HG03103 (cell line): ENCODE results near the gene CD3D.

Experiments
- ATAC-seq: cut with Tn5 transposase; IDR thresholded peaks from one replicate; pipeline ENCODE4 v1.9.1; 2021; ENCODE audit warnings: low read depth; ENCODE audit not compliant: unreplicated experiment

Gene CD3D

DNA sequence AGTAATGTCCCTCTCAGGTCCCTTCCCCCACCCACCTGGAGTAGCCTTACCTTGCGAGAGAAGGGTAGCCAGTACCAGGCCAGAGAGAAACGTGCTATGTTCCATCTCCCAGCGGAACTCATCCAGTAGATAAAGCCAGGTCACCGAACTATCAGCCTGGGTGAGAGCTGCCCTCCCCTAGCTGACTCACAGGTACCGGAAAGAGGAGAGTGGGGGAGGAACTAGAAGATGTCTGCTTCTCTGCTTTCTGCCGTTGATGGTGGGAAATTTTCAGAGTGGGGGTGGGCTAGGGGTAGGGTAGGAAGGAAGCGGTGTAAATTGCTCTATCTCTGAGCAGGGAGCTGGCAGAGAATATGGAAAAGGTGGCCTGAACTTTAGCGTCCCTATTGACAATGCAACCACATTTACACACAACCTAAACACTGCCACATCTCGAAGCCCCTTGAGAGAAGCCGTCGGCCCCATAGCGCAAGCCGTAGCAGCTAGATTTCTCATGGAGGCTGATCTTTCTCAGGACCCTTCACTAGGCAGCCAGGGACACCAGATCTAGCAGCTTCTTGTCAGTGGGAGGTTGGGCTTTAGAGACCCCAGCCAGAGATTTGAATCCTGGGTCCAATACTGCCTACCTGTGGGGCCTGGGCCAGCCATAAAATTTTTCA, at the start of gene CD3D:
Gene CD3D, minus strand, starts transcription at position 203 of the 659 bp plus-strand sequence. Its CDS starts 98 bp downstream, at position 105.
- no peak for ATAC-seq

DNA sequence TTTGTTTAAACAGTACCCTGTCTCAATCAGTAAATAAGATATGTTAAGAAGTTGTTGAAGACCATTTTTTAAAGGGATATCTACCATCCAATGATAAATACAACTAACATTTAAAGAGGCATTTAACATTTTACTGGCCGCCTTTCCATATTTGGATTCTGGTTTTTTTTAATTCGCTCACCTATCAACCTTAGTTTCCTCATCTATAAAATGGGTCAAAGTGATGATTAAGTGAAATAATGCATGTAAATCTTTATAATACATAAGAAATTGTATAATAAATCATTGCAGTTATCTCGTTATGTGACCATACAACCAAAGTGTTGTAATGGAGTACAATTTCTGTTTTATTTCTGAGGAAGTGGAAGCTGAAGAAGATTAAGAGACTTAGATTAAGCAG, 41.2 kb upstream of the CD3D start:
- ATAC-seq = no peak

DNA sequence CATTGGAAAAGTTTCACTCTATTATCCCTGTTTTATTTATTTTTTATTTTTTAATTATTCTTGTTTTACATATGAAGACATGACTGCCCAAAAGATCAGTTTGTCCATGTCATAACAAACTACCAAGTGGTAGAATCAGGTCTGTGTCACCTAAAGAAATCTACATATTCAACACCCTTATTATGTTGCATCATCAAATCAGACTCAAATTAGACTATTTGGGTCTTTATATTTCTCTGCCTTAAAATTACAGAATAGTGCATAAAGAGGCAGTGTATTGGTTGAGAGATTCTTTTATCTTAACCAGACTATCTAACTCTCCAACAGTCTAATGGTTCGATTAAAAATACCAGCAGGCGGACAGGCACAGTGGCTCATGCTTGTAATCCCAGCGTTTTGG, 40.4 kb upstream of the CD3D start:
- no peak for ATAC-seq

DNA sequence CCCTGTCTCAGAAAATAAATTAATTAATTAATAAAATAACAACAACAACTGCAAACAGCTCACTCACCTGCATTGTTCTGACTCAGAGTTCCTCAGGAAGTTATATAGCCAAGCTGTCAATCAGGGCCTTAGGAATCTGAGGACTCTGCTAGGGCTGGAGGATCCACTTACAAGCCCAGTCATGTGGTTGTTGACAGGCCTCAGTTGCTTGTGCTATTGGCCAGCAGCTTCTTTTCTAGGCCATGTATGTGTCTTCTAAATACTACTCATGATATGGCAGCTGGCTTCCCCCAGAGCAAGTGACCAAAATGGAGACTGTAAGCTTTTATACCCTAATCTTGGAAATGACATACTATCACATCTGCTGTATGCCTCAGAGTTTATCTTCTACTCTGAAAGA, 38.1 kb upstream of the CD3D start:
- no peak for ATAC-seq

DNA sequence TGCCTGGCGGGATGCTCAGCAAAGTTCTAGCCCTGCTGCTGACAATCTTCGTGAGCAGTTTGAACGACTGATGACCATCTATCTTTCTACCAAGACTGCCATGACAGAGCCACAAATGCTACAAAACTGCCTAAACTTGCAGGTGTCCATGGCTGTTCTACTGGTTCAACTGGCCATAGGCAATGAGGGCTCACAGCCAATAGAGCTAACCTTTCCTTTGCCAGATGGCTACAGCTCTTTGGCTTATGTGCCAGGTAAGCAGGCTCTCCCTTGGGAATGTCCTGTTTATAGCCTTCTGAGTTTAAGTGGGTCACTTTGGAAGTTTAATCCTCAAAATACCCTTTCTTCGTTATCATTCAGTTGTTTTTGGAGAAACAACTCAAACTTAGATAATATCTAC, 37.0 kb upstream of the CD3D start:
- ATAC-seq = no peak

DNA sequence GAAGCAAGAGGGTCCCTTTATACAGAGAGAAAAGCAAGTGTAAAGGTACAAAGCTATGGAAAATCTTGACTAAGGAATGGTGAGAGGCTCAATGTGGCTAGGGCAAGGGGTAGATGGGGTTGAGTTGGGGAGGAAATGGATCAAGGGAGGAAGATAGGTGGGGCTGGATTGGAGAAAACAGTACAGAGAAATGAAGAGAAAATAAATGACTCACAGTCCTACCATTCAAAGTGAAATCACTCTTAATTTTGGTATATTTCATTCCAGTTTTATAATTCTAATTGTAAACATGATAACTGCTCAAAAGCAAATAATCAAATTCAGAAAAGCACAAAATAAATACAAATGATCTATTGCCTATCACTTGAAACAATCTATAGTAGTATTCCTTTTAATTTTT, 33.5 kb upstream of the CD3D start:
- no peak for ATAC-seq

DNA sequence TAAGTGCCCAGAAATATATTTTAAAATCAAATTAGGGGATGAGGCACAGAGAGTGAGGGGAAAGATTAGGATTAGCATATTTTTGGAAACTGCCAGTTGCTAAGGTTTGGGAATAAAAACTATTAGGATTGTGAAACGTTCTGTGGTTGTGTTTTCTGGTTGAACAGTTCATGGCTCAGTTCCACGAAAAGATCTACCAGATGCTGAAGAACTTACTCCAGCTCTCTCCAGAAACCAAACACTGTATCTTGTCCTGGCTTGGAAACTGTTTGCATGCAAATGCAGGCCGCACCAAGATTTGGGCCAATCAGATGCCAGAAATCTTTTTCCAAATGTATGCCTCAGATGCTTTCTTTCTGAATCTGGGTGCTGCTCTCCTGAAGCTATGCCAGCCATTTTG, 32.2 kb upstream of the CD3D start:
- no peak for ATAC-seq

DNA sequence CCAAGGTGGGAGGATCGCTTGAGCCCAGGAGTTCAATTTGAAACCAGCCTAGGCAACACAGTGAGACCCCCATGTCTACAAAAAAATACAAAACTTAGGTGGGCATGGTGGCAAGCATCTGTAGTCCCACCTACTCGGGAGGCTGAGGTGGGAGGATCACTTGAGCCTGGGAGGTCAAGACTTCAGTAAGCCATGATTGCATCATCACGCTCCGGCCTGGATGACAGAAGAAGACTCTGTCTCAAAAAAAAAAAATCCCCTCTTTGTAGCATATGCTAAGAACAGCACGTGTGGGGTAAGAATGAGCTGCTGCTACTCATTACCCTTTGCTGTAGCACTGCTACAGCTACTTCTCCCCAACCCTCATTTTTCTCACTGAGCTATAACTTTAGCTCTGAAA, 31.4 kb upstream of the CD3D start:
- ATAC-seq = no peak

DNA sequence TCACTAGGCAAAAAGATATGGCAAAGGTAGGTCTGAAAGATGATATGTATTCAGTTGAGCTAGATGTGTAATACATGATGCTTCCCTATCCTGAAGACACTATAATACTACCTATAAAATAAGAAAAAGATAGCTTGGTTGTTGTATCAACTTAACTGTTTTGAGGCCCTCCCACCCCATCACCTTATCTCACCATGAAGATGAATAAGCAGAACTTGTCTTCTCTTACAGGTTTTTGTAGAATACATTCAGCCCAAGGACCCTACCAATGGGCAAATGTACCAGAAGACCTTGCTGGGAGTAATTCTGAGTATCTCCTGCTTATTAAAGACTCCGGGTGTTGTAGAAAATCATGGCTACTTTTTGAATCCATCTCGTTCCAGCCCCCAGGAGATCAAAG, 30.8 kb upstream of the CD3D start:
- ATAC-seq = no peak

DNA sequence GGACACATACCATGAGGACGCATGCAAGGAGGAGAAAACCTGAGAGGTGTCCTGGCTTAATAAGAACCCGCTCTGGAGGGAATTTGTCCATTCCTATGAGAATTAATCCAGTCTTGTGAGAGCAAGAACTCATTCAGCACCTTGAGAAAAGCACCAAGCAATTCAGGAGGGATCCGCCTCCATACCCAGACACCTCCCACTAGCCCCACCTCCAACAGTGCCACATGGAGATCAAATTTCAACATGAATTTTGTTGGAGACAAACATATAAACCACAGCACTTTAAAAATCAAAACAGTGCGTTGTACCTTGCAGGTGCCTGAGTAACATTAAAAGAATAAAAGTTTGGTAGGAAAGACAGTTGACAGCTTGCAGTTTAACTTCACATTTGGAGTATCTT, 28.3 kb upstream of the CD3D start:
- ATAC-seq = no peak

DNA sequence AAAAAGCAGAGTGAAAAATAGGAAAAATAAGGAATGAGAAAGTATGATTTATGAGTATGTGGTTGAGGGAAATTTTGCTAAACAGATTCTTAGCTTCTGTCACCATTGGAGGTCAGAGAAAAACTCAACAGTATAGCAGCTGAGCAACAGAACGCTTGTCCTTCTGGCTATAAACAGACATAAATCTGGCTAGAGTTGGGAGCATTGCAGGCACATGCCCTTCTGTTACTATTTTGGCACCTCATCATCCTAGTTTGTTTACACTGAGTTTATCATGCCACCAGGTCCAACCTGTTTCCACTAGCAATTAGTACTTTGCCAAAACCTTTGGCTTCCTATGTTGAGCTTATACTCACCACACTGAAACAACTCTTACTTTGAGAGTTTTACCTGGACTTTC, 23.8 kb upstream of the CD3D start:
- ATAC-seq = no peak

DNA sequence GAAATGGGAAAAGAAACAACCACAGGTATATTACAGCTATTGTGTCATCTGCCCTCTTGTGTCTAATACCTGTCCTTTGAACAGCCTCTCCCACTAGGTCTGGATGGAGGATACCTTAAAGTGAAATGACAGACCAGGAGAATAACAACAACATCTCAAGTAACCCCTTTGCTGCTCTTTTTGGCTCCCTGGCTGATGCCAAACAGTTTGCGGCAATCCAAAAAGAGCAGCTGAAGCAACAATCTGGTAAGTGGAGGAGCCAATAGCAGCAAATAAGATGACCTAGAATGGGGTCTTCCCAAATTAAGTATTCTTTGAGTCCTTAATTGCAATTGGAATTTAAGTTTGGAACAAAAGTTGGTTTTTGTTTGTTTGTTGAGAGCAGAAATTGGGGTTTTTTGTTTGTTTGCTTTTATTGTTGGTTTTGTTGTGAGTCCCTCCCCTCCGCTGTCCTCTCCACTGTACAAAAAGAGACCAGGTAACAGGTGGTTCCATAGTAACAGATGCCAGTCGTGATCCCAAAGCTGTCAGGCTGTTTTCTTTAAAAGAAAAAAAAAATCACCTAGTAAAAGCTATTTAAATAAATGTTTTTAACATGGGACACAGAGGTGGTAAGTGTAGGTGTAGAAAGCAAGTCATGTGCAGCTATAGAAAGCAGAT, 22.6 kb upstream of the CD3D start:
- ATAC-seq = no peak

DNA sequence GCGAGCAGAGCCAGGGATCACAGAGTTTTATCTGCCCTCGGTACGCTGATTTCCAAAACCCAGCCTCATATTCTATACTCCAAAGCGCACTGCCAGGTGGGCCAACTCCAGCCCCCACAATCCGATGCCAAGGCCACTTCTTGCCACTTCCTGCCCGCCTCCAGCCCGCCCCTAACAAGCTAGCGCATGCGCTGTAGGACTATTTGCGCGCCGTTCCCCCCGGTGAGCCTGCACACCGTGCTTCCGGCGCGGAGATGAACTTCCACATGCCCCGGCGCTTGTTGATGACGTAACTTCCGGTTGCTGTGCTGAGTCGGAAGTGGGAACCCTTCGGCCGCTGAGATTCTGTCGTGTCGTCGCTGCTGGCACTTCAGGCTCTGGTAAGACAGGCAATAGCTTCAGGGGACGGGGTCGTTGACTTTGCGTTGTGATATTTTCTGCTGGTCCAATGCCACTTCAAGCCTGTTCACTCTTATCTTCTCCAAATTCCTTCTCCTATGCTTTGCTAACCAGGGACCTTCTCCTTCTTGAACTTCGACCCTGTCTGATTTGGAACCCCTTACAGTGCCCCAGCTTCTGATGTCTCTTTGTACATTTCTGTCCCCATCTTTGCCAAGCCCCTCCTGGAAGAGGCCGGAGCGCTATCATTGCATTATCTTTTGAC, 16.9 kb upstream of the CD3D start, which contains the start of gene UBE4A:
Gene UBE4A, plus strand, starts transcription at position 306 of the 664 bp plus-strand sequence. CDS start 5,481 bp downstream, outside the sequence.
- peak; percentile 82 for ATAC-seq

DNA sequence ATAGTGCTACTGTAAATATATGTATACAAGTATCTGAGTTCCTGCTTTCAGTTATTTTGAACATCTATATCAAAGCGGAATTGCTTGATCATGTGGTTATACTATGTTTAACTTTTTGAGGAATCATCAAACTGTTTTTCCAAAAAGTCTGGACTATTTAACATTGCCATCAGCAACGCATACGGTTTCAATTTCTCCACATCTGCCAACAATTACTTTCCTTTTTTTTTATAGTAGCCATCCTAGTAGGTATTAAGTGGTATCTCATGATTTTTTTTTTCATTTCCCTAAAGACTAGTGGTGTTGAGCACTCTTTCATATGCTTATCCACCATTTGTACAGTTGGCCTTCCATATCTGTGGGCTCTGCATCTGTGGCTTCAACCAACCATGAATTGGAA, 15.6 kb upstream of the CD3D start:
- no peak for ATAC-seq

DNA sequence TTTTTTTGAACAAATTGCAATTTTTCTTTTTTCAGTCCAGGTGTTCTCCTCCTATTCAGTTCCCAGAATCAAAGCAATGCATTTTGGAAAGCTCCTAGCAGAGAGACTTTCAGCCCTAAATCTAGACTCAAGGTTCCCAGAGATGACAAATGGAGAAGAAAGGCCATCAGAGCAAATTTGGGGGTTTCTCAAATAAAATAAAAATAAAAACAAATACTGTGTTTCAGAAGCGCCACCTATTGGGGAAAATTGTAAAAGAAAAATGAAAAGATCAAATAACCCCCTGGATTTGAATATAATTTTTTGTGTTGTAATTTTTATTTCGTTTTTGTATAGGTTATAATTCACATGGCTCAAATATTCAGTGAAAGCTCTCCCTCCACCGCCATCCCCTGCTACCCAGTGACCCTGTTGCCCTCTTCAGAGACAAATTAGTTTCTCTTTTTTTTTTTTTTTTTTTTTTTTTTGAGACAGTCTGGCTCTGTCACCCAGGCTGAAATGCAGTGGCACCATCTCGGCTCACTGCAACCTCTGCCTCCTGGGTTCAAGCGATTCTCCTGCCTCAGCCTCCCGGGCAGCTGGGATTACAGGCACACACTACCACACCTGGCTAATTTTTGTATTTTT, 10.7 kb upstream of the CD3D start:
- ATAC-seq = no peak

DNA sequence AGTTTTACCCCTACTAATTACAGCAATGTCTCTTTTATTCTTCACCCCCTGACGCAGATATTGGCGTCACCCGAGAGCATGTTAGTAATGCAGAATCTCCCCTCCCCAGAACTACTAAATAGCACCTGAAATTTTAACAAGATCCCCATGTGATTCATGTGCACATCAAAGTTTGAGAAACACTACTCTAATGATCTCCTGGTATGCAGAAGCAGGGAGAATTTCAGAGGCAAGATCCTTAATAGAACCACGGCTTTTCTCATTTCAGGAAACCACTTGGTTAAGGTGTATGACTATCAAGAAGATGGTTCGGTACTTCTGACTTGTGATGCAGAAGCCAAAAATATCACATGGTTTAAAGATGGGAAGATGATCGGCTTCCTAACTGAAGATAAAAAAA, 7.0 kb upstream of the CD3D start:
- ATAC-seq = no peak

DNA sequence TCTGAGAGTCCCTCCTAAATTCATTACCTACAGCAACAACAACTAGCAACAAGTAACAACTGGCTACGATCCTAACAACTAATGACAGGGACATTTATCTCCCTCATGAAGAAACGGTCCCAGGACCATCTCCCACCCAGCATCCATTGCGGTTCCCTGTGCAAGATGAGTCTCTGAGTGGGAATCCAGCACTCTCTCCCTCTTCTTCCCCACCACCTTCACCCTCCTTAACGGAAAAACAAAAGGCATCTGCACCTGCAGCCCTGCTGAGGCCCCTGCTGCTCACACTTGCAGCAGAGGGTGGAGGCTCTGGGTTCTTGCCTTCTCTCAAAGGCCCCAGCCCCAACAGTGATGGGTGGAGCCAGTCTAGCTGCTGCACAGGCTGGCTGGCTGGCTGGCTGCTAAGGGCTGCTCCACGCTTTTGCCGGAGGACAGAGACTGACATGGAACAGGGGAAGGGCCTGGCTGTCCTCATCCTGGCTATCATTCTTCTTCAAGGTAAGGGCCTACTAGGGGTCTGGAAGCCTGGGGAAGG, 1.5 kb upstream of the CD3D start, which contains the start of gene CD3G:
Gene CD3G, plus strand, starts transcription at position 364 of the 535 bp plus-strand sequence. Its CDS starts 80 bp downstream, at position 444.
- no peak for ATAC-seq

DNA sequence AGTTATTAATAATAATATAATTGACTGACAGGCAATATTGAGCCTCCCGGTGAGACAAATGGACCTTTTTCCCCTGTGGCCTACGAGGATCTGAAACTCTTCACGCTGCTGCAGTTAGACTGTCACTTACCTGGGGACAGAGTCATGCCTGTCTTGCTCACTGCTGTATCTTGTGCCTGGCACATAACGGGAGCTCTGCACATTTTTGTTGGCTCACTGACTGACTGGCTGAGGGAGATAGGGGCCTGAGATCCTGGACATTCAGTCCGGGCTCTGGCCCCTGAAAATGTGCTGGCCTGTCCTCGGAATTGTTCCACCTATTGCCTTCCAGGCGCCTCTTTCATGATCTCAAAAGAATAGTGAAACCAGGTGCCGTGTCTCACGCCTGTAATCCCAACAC, 743 bp upstream of the CD3D start:
- no peak for ATAC-seq

DNA sequence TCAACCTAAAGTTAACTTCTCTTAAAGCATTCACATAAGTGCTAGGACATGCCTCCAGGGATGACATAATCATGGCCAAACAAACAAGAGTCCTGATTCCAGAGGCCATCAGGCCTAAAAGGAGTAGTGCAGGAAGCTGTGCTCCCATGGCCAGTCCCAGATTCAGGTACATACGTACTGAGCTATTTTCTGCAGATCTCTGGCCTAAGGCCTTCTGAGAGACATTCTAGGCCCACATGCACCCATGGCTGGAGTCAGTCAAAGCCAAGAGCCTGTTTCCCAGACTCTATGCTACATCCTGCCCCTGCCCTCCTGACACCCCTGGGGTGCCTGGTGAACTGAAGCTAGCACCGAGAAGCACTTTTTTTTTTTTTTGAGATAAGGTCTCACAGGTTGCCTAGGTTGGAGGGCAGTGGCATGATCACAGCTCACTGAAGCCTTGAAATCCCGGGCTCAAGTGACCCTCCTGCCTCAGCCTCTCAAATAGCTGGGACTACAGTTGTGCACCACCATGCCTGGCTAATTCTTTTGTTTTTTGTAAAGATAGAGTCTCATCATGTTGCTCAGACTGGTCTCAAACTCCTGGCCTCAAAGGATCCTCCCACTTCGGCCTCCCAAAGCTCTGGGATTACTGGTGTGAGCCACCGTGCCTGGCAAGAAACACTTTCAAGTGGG, 553 bp downstream of the CD3D start:
- ATAC-seq = no peak

DNA sequence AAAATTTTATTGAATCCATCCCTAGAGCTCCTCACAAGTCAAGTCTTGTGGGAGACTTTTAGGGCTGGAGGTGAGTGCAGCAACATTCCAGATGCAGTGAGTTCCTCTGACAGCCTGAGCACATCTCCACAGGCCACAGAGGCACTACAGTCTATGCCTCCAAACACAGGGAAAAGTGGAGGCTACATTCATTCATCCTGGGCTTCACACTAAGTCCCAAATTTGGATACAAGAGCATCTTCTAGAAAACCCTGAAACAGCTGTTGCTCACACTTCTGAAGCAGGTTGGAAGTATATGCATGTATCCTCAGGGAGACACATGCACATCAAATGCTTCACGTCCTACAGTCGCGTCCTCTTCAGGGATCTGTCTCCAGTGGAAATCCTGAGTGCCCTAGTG, 1.2 kb downstream of the CD3D start:
- no peak for ATAC-seq

DNA sequence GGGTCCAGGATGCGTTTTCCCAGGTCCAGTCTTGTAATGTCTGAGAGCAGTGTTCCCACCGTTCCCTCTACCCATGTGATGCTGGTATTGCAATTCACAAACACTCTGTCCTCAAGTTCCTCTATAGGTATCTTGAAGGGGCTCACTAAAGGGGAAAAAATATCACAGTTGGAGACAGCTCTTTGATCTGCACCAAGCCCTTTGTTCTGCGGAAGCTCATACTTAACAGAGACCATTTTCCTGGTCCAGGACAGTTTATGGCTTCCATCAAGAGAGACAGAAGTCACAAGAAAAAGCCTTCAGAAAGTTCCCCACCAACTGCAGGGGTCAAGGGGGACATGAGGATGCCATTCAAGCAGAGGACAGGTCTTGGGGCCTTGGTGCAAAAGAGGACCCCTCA, 2.1 kb downstream of the CD3D start:
- ATAC-seq = no peak
